B cell (primary cell): Measurements from ENCODE around the gene PPP1R16B.

Experiments used
- CTCF ChIP-seq: fragments of 200-600 bp; IDR thresholded peaks from one replicate; pipeline ENCODE4 v1.8.0; 2022; ENCODE audit warnings: antibody characterized with exemption, mild to moderate bottlenecking
- EZH2 ChIP-seq: IDR thresholded peaks from 2 replicates; pipeline ENCODE4 v1.6.1; 2012; ENCODE audit warnings: borderline replicate concordance, low read depth, mild to moderate bottlenecking, moderate library complexity, low read length; ENCODE audit not compliant: insufficient read depth, poor library complexity, severe bottlenecking

- no peak for TF ChIP-seq CTCF
- no peak for TF ChIP-seq EZH2
Observed at GRCh38 chr20:38812182-38812581, 6.7 kb downstream of the PPP1R16B start.
